ENCODE data around the gene HOTAIR.

The HOTAIR gene

DNA sequence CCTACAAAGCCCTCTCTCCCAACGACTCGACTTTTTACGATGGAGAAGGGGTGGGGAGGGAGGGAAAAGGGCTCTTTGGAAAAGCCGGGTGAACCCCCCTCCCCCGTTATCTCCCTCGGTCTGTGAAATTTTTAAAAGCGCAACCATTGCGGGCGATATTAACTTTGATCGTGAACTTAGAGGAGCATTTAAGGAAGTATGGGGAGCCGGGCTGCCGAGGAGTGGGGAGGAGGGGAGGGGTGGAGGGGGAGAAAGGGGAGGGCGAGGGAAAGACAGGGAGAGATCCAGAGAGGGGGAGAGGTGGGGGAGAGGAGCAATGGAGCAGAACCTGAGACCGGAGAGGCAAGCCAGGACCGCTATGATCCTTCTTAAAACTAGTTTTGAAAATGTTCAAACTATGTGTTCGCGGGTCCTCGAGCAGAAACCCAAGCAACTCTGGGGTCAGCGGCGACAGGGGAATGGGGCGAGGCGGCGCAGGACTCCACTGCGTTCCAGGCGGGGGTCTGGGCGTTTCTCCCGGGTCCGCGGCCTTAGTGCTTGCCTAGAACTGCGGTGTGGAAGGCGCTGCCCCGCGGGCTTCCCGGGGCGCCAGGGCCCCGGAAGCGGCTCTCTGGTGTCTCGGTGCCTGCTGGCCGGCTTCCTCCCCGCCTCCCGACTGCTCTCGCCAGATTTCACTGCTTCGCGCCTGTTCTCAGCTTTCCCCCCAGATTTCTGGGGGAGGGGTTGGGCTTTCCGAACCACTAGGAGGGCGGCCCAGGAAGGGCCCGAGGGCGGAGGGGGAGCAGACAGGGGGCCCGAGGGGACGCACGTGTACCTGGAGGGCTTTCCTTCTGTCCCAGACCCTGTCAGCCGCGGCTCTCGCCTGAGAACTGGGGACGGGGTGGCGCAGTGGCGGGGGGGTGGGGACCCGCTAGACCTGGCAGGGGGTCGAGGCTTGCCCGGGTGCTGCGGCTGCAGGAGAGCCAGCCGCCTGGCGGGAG is at the start of gene HOTAIR:
Gene HOTAIR, minus strand, starts transcription at position 871 of the 980 bp plus-strand sequence.
- DNase-seq (ENCODE audit: low spot score), result peak; percentile 78
- TF ChIP-seq, protein P1, sequence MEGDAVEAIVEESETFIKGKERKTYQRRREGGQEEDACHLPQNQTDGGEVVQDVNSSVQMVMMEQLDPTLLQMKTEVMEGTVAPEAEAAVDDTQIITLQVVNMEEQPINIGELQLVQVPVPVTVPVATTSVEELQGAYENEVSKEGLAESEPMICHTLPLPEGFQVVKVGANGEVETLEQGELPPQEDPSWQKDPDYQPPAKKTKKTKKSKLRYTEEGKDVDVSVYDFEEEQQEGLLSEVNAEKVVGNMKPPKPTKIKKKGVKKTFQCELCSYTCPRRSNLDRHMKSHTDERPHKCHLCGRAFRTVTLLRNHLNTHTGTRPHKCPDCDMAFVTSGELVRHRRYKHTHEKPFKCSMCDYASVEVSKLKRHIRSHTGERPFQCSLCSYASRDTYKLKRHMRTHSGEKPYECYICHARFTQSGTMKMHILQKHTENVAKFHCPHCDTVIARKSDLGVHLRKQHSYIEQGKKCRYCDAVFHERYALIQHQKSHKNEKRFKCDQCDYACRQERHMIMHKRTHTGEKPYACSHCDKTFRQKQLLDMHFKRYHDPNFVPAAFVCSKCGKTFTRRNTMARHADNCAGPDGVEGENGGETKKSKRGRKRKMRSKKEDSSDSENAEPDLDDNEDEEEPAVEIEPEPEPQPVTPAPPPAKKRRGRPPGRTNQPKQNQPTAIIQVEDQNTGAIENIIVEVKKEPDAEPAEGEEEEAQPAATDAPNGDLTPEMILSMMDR (IDR thresholded peaks at IDR 0.05; ENCODE audit: extremely low read depth, missing control alignments), result no peak

DNA sequence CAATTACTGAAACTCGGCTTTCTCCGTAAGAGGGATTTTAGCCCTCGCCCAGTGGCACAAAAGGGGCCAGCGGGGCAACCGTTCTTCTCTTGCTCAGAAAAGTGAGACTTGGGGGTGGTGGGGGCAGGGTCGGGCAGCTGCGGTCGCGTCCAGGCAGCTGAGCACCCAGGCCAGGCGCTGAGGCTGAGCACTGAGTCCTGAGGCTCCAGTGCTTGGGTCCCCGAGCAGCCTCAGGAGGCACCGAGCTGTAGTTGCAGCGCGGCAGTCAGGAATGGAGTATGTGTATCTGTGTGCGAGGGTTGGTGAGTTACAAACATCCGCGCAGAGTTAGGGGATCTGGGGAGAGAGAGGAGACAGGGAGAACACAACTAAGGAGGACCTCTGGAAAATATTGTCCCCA is 49.4 kb upstream of the HOTAIR start:
- TF ChIP-seq, protein P1 (IDR thresholded peaks at IDR 0.05; ENCODE audit: extremely low read depth, missing control alignments), result no peak
- DNase-seq (ENCODE audit: low spot score), result no peak

DNA sequence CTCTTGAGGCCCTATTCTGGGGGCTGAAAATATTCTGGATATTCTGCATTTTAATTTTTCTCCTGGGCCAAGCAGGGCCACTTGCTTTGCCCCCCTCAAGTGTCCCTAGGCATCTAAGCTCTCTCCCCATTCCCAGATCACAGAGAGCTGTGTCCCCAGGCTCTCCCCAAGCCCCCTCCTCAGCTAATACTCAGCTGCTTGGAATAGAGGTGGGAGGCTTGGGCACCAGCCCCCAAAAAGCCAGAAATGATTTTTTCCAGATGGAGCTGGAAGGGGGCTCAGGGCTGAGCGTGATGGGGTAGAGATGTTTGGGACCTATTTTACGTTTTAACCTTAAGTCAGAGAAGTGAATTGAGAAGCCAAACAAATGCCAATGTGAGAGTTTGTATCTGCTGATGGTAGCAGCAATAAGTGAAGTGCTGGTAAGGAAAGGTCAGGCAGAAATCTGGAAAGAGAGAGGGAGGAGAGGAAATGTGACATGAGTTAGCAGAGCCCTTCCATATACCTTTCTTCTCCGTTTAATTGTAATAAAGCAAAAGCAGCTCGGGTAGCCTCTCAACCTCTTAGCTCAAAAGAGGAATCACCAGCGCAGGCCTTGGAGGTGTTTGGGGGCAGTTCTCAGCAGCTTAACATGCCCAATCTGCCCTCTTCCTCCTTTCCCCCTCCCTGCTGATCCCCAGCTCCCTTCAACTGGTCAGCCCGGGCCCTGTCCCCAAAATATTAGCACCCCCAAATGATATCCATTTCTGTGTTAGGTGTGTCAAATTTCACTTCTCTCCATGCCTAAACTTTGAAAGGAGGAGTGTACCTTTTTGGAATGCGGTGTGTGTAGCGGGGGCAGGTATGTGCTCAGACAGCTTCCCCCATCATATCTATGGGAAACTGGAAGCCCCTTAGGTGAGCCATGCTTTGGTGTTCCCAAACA is 48.5 kb upstream of the HOTAIR start:
- TF ChIP-seq, protein P1 (IDR thresholded peaks at IDR 0.05; ENCODE audit: extremely low read depth, missing control alignments), result no peak
- DNase-seq (ENCODE audit: low spot score), result no peak

DNA sequence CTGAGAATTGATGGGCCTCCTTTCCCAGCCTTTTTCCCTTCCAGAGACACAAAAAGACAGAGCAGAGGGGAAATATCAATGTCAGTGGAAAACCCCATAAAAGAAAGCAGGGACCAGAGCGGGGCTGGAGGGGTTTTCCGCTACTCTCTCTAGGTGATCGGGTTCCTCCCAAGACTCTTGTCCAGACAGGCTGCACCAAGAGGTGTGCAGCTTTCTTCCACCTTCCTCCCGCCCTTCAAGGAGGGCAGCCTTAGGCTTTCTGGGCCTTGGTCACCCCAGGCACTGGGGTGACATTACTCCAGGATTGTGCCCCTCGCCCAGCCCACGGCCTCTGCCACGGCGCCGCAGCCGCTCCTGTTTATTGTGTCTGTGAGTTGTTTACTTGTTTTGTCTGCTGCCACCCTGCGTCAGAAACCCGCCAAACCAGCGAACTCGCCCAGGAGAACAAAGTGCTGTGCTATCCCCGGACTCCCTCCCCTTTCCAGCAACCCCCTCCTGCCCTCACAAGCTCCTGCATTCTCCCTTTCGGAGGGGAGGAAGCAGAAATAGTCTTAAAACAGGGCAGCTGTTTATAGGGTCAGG is 46.8 kb upstream of the HOTAIR start:
- TF ChIP-seq, protein P1 (IDR thresholded peaks at IDR 0.05; ENCODE audit: extremely low read depth, missing control alignments), result no peak
- DNase-seq (ENCODE audit: low spot score), result no peak

DNA sequence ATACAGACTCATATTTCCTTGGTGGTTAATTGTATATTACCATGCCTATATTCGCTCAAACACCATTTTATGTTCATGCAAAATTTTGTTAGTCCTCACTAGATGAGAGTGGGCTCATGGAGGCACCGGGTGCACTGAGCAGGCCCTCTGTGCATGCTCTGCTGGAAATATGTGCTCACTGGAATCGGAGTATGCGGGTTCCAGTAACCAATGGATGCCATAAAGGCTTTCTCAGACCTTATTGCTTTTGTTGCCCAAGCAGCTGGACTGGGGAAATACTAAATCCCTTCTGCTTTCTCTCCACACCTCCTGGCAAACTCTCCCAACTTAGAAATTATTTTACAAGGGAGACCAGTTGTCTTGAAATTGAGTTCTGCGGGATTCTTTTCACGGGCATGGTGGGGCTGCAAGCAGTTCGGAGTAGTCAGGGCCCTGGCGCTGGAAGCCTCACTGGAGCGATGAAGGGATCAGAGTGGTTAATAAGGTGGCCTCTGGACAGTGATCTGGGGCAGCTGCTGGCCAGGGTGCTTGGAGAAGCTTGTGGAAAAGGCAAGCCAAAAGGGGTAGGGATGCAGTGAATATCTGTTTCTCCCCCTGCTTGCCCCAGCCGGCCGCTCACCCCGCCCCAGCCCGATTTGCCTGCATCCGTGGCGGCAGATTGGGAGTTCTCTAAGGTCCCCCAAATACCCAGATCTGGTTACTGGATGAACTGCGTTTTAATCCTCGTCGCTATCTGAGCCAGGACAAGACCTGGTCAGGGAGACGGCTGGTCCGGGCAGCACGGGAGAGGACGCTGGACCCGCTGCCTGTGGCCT is 46.0 kb upstream of the HOTAIR start:
- TF ChIP-seq, protein P1 (IDR thresholded peaks at IDR 0.05; ENCODE audit: extremely low read depth, missing control alignments), result no peak
- no peak for DNase-seq (ENCODE audit: low spot score)

DNA sequence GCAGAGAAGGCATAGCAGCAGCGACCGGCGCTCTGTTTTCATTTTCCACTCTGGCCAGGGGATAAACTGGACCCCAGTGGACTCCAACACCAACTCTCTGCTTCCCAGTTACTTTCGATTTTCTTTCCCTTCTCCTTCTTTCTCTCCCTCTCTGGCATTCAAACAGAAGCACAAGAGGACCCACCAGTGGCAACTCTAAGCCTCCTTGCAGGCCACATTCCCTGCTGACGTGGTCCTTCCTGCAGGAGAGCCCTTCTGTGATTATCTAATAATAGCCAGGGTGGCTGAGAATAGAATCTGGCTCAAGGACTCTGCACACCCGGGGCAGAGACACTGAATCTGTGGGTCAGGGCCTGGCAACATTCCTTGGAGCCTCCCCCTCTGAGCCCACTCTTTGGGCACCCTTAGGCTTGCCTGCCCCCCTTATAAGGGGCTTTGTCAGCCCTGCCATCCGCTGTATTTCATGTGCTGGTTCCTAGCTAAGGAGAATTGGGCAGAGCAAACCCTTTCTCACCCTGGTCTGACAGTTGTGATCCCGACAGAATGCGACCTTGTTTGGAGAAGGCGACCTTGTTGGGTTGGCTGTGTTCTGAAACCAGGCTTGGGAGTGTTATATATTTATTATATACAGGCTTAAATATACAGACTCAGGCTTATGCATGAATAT is 45.3 kb upstream of the HOTAIR start:
- DNase-seq (ENCODE audit: low spot score), result no peak
- TF ChIP-seq, protein P1 (IDR thresholded peaks at IDR 0.05; ENCODE audit: extremely low read depth, missing control alignments), result no peak
